Muscle layer of duodenum (tissue), 2 donors: ENCODE measurements around the gene SPP1.
A peak's percentile ranks its signal among the peaks of the same experiment; 100 is the strongest.

Source experiments
- H3K27ac ChIP-seq: one replicate; pipeline ENCODE4 v1.7.0; 2013; ENCODE audit warnings: mild to moderate bottlenecking, low read length
- H3K27me3 ChIP-seq: one replicate; pipeline ENCODE4 v1.7.0; 2013; ENCODE audit warnings: low read depth, mild to moderate bottlenecking, control low read depth, low read length
- H3K36me3 ChIP-seq, 2 donors: one replicate each; pipeline ENCODE4 v1.7.0; 2013; ENCODE audit warnings: low read length in 2 of 2, control low read depth in 1 of 2, mild to moderate bottlenecking in 1 of 2; ENCODE audit not compliant: insufficient read depth in 2 of 2, control insufficient read depth in 1 of 2
- H3K4me1 ChIP-seq, 2 donors: one replicate each; pipeline ENCODE4 v1.7.0; 2013; ENCODE audit warnings: low read length in 2 of 2, mild to moderate bottlenecking in 2 of 2, control low read depth in 1 of 2, moderate library complexity in 1 of 2; ENCODE audit not compliant: insufficient read depth in 2 of 2, control insufficient read depth in 1 of 2
- H3K4me3 ChIP-seq, 2 donors: one replicate each; pipeline ENCODE4 v1.7.0; 2013; ENCODE audit warnings: low read length in 2 of 2, low read depth in 1 of 2, mild to moderate bottlenecking in 1 of 2
- H3K9me3 ChIP-seq, 2 donors: one replicate each; pipeline ENCODE4 v1.7.0; 2013; ENCODE audit warnings: low read length in 2 of 2, control low read depth in 1 of 2, mild to moderate bottlenecking in 1 of 2; ENCODE audit not compliant: control insufficient read depth in 1 of 2
- donor health status: healthy.

Gene SPP1

GRCh38 chr4:87956501-87956900 lies 19.0 kb upstream of the SPP1 start:
- no peak overlapping the region for H3K4me3 ChIP-seq
- no peaks in the 10 kb centered on the region for H3K36me3 ChIP-seq
- H3K9me3 ChIP-seq = no peaks in the 10 kb centered on the region
- no peak overlapping the region for H3K27ac ChIP-seq
- no peaks in the 10 kb centered on the region for H3K27me3 ChIP-seq
- H3K4me1 ChIP-seq = no peaks in the 10 kb centered on the region

GRCh38 chr4:87957061-87957460 lies 18.5 kb upstream of the SPP1 start:
- Histone ChIP-seq H3K4me3 (no peak overlapping the region), H3K36me3 (no peaks in the 10 kb centered on the region), H3K27ac (no peak overlapping the region), H3K9me3 (no peaks in the 10 kb centered on the region), H3K4me1 (no peaks in the 10 kb centered on the region), H3K27me3 (no peaks in the 10 kb centered on the region)

GRCh38 chr4:87961993-87962392 lies 13.5 kb upstream of the SPP1 start:
- H3K36me3 ChIP-seq = no peaks in the 10 kb centered on the region
- no peaks in the 10 kb centered on the region for H3K4me1 ChIP-seq
- H3K27ac ChIP-seq = no peak overlapping the region
- H3K9me3 ChIP-seq = no peaks in the 10 kb centered on the region
- H3K27me3 ChIP-seq = no peaks in the 10 kb centered on the region
- H3K4me3 ChIP-seq = no peak overlapping the region

DNA sequence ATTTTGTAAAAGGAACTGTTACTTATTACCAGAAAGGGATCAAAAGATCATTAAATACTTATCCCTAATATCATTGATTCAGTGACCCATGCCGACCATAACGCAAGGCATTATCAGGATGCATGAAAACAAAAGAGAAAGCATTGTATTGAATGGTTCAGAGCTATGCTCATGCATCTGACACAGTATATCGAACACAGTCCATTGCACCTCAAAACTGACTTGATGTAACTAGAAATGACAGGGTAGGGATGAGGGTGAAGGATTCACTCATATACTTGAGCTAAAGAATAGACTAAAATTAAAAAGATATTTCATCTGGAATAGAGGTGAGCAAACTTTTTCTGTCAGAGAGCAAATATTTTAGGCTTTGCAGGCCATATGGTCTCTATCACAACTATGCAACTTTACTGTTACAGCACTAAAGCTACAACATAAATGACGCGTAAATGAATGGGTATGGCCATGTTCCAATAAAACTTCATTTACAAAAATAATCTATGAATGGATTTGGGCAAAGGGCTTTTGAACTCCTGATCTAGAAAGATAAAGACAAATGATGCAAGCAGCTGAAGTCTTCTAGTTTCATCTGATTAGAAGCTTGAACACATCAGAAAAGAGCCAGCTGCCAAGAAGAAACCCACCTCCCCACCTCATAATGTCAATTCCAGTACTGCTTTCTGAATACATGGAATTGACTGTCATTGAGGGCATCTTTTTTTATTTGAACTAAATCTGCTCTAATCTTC lies 12.9 kb upstream of the SPP1 start:
- no peaks in the 10 kb centered on the region for H3K4me1 ChIP-seq
- H3K4me3 ChIP-seq = no peak overlapping the region
- no peak overlapping the region for H3K27ac ChIP-seq
- H3K9me3 ChIP-seq = no peaks in the 10 kb centered on the region
- H3K27me3 ChIP-seq = no peaks in the 10 kb centered on the region
- H3K36me3 ChIP-seq = no peaks in the 10 kb centered on the region

GRCh38 chr4:87965501-87965975 lies 10.0 kb upstream of the SPP1 start:
- Histone ChIP-seq H3K4me1 (no peaks in the 10 kb centered on the region), H3K27ac (no peak overlapping the region), H3K9me3 (no peaks in the 10 kb centered on the region), H3K27me3 (no peaks in the 10 kb centered on the region), H3K4me3 (no peak overlapping the region), H3K36me3 (no peaks in the 10 kb centered on the region)

DNA sequence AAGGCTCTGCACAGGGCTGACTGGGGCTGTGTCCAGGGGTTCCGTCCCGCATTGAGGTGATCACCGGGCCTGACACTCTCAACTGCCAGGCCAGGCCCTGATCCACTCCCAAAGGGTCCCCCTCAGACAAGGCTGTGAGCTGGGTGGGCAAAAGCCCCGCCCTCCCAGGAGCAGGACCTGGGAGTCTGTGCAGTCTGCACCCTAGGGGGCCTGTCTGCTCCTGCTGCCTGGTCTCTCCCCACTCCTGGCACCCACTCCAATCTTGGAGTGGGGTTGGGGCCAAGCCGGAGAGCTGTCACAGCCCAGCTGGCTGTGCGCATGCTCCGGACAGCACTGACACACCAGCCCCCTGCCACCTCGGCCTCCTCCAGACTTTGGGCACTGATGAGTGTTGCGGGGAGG lies 9.4 kb upstream of the SPP1 start:
- Histone ChIP-seq H3K27me3 (no peaks in the 10 kb centered on the region), H3K36me3 (no peaks in the 10 kb centered on the region), H3K9me3 (no peaks in the 10 kb centered on the region), H3K4me1 (no peaks in the 10 kb centered on the region), H3K4me3 (no peak overlapping the region), H3K27ac (no peak overlapping the region)

- Histone ChIP-seq H3K4me1 (no peaks in the 10 kb centered on the region), H3K27me3 (no peaks in the 10 kb centered on the region), H3K36me3 (no peaks in the 10 kb centered on the region), H3K9me3 (no peaks in the 10 kb centered on the region), H3K27ac (no peak overlapping the region), H3K4me3 (no peak overlapping the region)
Measured at GRCh38 chr4:87967193-87967592, 8.3 kb upstream of the SPP1 start.

DNA sequence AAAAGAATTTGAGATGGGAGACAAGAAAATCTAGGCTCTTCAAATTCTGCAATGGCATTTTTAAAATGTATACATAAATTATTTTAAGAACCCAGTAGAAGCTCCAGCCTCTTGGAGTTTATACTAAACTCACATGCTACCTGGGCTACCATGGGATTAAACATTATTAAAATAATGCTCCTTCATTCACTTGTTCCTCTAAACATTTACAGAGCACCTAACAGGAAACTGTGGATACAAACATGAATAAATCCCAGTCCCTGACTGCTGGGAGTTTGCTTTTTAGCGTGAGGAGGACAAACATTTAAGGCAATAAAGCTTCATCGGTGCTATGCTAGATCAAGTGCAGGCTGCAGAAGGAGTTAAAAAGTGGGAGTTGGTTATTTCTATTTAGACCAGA lies 5.4 kb upstream of the SPP1 start:
- peaks cover 0 to 8% of the 10 kb centered on the region in 2 donors for H3K4me1 ChIP-seq
- H3K27ac ChIP-seq = no peak overlapping the region
- no peak overlapping the region for H3K4me3 ChIP-seq
- no peaks in the 10 kb centered on the region for H3K9me3 ChIP-seq
- no peaks in the 10 kb centered on the region for H3K36me3 ChIP-seq
- H3K27me3 ChIP-seq = no peaks in the 10 kb centered on the region

DNA sequence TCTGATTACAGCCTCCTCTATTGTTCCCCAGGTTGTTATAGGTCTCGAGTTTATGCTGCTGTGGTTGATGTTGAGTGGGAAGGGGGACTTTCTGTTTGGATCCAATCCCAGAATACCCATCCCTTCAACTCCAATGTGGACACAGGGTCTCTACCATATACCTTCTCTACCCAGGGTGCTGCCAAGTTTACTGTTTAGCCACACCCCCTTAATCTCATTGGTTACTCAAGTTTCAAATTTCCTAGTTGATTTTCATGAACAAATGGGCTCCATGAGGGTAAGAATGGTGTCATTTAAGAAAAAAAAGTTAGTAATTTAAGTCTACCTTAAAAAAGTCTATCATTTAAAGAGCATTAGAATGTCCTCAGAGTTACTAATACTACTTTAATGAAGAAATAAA lies 3.6 kb upstream of the SPP1 start:
- no peaks in the 10 kb centered on the region for H3K36me3 ChIP-seq
- no peaks in the 10 kb centered on the region for H3K9me3 ChIP-seq
- peaks cover 0 to 8% of the 10 kb centered on the region in 2 donors for H3K4me1 ChIP-seq
- no peaks in the 10 kb centered on the region for H3K27me3 ChIP-seq
- no peak overlapping the region for H3K4me3 ChIP-seq
- H3K27ac ChIP-seq = no peak overlapping the region

DNA sequence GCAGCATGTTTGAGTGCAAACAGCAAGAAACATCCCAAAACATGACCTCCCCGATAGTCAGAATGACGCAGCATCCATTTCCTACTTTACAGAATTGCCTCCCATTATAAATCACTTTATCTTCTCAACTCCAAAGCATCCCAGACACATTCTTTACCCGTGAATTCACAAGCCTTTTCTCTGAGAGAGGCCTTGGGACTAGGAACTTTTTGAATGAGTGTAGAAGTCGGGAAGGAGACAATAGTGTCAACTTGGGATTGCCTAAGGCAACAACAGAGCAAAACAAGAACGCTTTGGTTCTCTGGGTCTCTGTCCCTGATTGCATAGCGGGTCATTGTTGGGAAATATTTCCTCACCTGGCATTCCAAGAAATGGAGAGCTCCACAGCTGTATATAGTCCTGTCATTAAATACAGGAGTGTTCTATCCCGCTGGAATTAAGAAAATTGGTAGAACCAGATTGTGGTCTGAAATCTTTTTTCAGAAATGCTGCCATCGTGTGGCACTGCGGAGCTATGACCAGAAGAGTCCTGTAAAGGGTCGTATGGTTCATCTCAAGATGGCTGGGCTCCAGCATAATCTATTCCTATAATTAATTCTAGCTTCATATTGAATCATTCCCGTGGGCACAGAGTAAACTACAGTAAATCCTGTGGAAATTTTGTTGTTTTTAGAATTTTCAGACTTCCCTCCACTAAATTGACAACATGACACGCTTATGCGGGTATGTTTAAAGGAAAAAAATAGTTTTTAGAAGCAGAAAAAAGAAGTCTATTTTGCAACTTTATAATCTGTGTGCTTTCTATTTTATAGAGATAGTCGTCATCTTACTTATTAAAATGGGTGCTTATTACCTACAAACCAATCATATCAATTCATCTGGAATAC lies 2.0 kb upstream of the SPP1 start:
- H3K4me3 ChIP-seq = peak overlapping the region in 1 of 2 donors; percentile 17
- no peaks in the 10 kb centered on the region for H3K9me3 ChIP-seq
- no peaks in the 10 kb centered on the region for H3K27me3 ChIP-seq
- H3K4me1 ChIP-seq = peaks cover 0 to 8% of the 10 kb centered on the region in 2 donors
- H3K27ac ChIP-seq = peak overlapping the region; percentile 2
- no peaks in the 10 kb centered on the region for H3K36me3 ChIP-seq

- Histone ChIP-seq H3K4me3 (no peak overlapping the region), H3K9me3 (no peaks in the 10 kb centered on the region), H3K27me3 (no peaks in the 10 kb centered on the region), H3K27ac (no peak overlapping the region), H3K36me3 (no peaks in the 10 kb centered on the region), H3K4me1 (peaks cover 0 to 8% of the 10 kb centered on the region in 2 donors)
Measured at GRCh38 chr4:87974856-87975462, 555 bp upstream of the SPP1 start.
